ENCODE results near the gene TMEM235.

DNA sequence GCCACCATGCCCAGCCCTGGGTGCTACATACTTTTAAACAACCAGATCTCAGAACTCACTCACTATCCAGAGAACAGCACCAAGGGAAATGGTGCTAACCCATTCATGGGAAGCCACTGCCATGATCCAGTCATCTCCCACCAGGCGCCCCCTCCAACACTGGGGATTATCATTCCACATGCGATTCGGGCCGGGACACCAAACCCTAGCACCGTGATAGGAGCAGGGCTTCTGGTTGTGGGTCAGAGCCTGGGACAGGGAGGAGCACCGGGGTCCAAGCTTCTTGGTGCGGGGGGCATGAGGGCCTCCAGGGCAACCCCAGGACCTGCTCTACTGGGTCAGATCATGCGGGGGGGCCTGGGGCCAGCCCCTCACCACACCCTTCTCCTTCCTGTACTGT lies 4.5 kb downstream of the TMEM235 start:
- TF ChIP-seq CTCF (conservative IDR thresholded peaks at IDR 0.05; ENCODE audit: low read depth in 2 of 2) (no peak), POLR2AphosphoS5 (IDR thresholded peaks at IDR 0.05; ENCODE audit: low read depth) (no peak), EZH2phosphoT487 (IDR thresholded peaks at IDR 0.05; ENCODE audit: unreplicated experiment) (no peak), CREB1 (CRISPR knock-in tag; IDR thresholded peaks at IDR 0.05; ENCODE audit: low read depth) (no peak), NANOG (IDR thresholded peaks at IDR 0.05; ENCODE audit: borderline replicate concordance) (no peak), EZH2 (IDR thresholded peaks at IDR 0.05; ENCODE audit: low read depth, unreplicated experiment) (no peak)
- TF ChIP-seq, protein P1, sequence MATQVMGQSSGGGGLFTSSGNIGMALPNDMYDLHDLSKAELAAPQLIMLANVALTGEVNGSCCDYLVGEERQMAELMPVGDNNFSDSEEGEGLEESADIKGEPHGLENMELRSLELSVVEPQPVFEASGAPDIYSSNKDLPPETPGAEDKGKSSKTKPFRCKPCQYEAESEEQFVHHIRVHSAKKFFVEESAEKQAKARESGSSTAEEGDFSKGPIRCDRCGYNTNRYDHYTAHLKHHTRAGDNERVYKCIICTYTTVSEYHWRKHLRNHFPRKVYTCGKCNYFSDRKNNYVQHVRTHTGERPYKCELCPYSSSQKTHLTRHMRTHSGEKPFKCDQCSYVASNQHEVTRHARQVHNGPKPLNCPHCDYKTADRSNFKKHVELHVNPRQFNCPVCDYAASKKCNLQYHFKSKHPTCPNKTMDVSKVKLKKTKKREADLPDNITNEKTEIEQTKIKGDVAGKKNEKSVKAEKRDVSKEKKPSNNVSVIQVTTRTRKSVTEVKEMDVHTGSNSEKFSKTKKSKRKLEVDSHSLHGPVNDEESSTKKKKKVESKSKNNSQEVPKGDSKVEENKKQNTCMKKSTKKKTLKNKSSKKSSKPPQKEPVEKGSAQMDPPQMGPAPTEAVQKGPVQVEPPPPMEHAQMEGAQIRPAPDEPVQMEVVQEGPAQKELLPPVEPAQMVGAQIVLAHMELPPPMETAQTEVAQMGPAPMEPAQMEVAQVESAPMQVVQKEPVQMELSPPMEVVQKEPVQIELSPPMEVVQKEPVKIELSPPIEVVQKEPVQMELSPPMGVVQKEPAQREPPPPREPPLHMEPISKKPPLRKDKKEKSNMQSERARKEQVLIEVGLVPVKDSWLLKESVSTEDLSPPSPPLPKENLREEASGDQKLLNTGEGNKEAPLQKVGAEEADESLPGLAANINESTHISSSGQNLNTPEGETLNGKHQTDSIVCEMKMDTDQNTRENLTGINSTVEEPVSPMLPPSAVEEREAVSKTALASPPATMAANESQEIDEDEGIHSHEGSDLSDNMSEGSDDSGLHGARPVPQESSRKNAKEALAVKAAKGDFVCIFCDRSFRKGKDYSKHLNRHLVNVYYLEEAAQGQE (IDR thresholded peaks at IDR 0.05; ENCODE audit: unreplicated experiment), result no peak
